AG08395 (cell line): Measurements from ENCODE around the gene IL17REL.

ENCODE experiments used
- DNase-seq: peaks from one replicate; pipeline ENCODE4 v3.0.0; 2012; ENCODE audit warnings: mixed read lengths, low spot score

IL17REL gene

DNA sequence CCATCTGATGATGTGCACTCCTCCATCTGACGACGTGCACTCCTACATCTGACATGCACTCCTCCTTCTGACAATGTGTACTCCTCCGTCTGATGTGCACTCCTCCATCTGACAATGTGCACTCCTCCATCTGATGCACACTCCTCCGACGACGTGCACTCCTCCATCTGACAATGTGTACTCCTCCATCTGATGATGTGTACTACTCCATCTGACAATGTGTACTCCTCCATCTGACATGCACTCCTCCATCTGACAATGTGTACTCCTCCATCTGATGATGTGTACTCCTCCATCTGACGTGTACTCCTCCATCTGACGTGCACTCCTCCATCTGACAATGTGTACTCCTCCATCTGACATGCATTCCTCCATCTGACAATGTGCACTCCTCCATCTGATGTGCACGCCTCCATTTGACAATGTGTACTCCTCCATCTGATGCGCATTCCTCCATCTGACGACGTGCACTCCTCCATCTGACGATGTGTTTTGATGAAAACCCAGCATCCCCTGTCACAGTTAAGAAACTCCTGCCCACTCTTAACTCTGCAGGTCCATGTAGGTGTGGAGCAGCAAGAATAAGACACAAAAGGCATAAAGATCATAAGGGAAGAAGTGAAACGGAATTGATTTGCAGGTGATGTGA, 9.7 kb upstream of the IL17REL start:
- no peak for DNase-seq

DNA sequence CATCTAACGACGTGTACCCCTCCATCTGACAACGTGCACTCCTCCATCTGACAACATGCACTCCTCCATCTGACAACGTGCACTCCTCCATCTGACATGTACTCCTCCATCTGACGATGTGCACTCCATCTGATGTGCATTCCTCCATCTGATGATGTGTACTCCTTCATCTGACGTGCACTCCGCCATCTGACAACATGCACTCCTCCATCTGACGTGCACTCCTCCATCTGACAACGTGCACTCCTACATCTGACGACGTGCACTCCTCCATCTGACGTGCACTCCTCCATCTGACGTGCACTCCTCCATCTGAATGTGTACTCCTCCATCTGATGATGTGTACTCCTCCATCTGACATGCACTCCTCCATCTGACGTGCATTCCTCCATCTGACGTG, 8.0 kb upstream of the IL17REL start:
- no peak for DNase-seq

DNA sequence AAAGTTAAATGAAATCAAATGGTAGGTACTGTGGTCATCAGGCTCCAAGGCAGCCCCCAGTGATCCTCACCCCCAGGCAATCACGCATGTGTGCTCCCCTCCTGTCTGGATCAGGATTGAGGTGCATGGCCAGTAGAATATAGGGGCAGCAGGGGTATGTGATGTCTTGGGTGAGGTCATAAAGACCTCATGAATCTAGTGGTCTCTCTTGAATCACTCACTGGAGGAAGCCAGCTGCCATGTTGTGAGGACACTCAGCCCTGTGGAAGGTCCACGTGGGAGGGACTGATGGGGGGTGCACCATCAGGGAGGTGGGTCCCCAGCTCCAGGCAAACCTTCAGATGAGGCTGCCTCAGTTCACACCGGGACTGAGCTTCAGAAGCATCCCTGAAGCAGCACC, 6.8 kb upstream of the IL17REL start:
- no peak for DNase-seq

DNA sequence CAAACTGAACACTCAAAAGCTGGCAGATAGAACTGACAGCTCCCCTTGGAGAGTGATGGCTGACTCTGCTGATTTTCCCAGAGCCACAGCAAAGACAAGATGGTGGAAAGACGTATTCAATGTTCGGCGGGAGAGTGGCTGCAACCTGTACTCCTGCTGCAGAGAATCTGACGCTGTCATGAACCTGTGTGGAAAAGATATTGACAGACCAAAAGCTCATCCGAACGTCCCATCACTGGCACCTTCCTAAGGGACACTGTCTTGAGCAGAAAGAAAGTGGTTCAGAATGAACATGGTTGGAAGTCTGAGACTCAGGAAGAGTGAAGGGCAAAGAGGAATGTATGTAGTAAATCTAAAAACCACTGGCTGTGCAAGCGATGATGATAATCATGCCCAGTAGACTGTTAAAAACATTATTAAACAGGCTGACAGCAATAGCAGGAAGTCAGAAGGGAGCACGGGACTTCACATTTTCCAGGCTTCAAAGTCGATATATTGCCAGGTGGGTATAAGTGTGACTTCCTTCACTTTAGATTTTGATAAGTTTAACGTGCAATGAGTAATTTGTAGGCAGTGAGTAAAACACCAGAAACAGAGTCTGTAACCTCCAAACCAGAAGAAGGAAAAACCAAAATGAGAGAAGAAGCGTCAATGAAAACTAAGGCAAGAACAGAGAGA, 6.2 kb upstream of the IL17REL start:
- DNase-seq, result no peak

DNA sequence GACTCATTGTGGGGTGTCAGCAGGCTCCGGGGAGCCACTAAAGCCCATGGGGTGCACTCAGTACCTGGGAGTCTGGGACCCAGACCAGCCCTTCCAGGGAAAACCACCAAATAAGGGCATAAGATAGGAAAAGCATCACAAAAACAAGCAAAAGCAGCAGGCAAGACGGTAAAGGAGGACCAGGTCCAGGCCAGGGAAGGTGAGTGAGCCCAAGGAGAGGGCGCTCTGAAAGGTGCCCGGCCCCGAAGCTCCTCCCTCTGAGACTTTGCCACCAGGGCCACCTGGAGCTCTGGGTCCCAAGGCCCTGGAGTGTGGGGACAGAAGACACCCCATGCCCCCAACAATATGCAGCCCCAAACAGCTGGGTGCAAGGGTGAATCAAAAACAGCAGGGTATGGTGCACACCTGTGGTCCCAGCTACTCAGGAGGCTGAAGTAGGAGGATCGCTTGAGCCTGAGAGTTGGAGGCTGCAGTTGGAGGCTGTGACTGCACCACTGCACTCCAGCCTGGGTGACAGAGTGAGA, 5.2 kb upstream of the IL17REL start:
- DNase-seq, result no peak

DNA sequence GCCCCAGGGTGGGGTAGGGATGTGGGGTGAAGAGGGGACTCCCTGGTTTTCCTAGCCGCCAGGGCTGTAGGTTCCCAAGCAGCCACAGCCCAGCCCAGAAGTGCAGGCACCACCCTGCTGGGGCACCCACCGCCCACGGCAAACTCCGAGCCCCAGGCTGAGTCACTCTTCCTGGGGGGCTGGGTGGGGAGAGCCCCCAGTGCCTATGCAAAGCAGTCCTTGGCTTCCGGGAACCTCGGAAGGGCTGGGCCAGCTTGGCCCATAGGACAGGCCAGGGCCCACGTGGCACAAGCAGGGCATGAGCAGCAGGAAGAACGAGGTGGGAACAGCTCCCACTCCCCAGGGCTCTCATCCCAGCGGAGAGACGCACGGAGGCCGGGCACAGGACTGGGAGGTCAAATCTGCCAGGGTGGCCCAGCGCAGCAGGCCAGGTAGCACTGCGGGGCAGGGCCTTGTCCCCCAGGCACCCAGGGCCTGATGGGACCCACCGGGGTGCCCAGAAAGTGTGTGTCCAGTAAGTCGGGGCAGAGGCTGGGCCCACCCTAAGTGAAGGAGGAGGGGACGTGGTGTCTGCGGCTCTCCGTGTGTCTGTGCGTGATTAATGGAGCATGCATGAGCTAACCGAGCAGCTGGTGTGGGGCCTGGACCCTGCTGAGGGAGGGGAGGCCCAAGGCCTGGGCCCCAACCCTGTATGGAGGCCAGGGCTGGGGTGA, 4.6 kb upstream of the IL17REL start:
- no peak for DNase-seq

DNA sequence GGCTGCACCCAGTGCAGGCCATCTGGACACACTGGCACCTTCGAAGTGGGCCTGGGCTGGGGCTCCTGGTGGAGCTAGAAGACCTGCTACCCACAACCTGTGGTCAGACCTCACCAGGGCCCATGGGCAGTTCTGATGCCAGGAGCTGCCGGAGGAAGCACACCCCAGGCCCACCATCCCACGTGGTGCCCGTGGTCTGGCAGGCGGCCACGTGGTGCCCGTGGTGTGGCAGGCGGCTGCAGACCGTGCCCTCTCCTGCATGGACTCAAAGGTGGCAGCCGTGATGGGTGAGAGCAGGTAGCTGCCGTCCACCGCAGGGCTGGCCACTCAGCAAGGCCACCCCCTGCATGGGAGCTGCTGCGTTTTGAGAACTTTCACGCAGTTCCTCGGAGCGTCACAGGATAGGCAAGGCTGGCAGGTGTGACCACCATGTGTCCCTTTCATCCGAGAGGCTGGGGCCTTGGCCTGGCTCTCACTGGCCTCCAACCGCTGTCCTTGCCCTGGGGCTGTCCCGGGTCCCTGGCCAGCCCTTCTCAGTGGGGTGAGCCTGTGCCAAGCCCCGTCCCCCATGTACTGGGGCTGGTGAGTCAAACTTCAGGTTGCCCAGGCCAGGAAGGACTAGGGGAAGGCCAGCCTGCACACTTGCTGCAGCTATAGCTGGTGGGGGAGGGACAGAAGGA, 3.9 kb upstream of the IL17REL start:
- DNase-seq, result no peak

DNA sequence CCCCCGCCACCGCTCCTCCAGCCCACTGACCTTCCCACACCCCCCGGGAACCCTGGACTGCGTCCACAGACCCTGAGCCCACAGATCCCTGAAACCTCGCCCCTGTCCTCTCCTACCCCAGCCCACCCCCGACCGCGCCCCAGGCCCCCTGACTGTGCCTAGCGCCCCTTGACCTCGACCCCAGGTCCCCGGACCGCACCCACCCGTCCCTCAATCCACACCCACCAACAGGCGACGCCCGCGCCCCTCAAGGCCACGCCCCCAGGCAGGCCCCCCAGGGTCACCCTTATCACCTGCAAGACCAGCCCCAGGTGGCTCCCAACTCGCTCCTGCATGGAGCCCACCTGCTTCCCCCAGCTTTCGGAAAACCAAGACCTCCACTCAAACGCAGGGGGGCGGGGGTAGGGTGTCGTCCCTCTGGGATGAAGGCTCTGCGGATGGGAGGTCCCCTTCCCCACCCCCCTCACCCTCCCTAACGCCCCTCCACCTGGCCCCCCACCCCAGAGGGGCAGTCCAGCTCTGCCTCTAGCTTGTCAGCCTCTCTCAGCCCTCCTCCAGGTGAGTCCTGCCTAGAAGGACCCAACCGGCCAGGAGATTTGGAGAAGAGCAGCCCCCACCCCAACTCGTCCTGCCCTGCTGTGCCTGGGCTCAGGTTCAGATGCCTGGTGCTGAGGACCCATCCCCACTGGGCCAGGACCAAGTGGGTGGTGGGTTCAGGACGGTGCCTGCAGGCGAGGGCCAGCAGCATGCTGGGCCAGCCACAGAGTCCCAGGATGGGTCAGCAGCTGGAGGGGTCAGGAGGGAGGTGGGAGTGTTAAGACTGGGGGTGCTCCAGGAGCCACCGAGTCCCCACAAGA, 3.1 kb upstream of the IL17REL start:
- DNase-seq, result no peak

DNA sequence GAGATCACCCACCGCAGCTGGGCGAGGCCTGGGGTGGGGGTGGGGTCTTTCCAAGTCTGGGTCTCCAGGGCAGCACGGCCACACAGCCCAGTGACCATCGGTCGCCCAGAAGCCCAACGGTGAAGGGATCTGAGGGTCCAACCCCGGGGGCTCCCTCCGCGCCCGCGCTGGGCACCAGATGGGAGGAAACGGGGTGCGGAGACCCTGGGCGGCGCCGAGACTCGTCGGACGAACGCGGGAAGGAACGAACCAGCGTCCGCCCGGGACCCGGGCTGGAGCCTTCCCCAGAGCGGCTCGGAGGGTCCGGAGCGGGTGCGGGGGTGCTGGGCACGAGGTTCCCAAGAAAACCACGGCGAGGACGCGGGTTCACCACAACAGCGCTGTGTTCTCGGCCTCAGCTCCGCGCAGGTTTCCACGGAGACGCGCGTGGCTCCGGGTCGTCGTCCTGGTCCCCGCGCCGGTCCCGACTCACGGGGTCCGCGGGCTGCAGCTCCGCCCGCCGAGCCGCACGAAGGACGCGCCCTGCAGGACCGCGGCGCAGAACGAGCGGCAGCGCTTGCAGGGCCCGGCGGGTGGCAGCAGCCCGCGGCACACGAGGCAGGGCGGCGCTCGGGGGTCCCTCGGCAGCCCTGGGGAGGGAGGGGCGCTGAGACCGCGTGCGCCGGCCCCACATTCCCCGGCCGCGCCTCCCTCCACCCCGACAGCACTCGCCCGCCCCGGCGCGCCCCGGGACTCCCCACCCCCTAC, 2.3 kb upstream of the IL17REL start:
- no peak for DNase-seq

DNA sequence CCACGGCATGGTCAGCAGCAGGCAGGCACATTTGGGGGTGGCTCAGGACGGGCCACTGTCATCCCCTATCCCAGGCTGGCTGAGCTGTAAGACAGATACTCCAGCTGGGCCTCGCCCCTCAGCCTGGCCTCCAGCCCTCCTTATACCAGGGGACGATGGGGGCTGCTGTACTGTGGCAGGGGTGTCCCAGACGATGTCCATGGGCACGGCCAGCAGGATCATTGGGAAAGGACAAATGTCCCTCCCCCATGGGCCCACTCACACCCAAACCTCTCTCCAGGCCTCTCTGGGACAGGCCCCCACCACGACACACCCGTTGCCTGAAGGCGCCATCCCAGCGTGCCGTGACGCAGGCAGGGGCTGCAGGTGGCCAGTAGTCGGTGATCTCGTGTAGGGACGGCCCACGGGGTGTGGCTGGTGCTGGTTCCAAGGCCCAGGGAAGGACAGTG, 1.5 kb upstream of the IL17REL start:
- no peak for DNase-seq

DNA sequence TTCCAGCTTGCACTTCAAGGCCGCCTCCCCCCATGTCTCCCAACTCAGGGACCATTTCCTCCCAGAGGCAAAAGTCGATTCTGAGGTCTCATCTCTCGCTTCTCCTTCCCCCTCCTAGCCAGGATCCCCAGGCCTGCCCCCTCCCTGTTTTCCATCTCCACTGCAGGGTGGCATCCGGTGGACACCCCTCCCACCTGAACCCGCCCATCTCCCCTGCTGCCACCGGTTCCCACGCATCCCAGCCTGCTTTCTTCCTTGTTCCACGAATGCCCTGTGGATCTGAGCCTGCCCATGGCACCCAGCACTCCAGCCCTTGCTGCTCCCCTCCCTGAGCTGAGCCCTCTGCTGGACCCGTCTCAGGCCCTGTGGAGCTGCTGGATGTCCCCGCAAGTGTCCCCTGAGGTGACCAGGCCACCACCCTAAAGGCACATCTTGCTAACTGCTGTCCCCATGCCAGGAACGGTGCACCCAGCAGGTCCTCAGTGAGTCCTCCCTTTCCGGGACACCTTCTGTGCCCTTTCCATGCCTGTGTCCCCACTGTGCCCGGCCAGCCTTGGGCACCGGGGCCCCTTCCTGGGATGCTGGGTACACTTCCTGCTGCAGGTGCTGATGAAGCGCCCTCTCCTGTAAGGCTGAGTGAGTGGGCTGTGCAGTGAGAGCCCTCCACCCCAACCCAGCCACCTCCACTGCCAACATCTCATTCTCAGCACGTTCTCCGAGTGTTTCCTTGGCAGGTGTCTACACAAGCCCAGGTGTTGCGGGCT, 936 bp downstream of the IL17REL start:
- DNase-seq, result no peak

DNA sequence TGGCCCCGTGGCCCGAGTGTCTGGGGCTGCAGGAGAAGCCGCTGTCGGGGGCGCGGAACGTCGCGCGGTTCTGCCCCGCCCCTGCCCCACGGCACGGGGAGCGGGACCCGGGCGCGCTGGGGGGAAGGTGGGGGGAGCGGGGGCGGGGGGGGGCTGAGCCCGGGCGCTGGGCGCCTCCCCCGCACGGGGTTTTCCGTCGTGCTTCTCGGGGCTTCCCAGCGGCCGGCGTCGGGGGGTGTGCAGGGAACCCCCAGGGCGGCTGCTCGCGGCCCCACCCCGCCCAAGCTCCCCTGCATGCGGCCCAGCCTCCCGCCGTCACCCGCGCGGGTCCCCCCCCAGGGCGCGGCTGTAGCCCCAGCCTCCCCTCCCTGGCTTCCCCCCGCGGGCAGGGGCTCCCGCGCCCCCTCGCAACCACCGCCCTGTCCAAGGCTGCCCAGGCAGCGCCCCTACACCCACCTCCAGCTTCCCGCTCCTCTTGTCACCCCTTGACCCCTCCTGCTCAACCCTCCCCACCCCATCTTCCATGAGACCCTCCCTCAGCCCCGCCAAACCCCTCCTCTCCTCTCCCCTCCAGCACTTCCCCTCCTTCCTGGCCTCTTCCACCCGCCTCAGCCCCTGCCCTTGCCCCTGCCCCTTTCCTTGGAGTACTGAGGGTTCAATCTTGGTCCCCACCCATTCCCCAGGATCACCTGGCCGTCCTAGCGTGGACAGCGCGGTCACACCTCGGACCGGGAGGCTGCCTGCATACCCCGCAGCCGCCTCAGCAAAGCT, 1.7 kb downstream of the IL17REL start:
- no peak for DNase-seq

DNA sequence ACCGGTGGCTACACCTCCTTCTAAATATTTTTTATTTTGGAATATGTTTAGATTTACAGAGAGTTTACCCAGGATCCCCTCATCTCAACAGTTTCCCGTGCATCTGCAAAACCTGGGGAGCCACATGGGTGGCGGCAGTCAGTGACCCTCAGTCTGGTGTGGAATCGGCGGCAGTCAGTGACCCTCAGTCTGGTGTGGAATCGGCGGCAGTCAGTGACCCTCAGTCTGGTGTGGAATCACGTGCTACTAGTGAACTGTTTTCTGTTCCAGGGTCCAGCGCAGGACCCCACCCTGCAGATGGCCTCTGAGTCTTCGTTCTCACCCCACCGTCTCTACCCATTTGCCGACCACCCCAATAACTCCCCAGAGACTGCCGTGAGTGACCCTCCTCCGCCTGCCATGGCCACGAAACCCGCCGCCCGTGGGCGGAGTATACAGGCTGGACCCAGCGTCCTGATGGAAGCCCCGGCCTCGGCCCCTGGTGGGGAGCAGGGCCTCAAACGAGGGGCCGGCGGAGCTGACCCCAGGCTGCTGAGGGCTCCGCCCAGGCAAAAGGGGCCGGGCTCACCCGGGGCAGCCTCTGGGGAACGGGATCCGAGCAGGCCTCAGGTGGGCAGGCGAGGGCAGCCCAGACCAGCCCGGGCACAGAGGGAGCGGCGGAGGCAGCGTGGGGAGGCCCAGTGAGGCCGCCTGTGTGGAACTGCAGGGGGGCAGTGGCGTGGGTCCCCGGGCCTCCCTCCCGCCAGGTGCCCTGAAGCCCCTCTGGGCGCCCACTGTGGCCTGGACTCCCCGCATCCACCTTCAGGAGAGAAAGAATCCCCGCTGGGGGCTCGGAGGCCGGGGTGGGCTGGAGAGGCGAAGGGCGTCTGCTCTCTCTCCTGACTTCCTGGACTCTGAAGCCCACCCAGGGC, 2.5 kb downstream of the IL17REL start:
- DNase-seq, result no peak

DNA sequence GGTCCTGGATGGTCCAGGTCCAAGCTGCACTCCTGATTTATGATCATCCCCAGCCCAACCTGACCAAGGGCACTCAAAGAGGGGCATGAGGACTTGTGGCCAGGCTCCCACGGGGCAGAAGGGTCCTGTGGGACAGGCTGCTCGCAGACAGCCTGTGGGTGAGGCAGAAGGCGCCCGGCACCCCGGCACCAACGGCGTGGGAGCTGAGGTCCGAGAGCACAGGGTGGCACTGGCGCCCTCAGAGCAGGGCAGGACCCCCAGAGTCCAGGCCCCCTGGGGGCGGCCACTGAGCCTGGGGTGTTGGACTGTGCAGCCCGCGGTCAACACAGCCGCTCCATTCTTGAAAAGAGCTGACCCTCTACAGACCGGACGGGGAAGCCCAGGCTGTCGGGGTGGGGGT, 3.3 kb downstream of the IL17REL start:
- no peak for DNase-seq

DNA sequence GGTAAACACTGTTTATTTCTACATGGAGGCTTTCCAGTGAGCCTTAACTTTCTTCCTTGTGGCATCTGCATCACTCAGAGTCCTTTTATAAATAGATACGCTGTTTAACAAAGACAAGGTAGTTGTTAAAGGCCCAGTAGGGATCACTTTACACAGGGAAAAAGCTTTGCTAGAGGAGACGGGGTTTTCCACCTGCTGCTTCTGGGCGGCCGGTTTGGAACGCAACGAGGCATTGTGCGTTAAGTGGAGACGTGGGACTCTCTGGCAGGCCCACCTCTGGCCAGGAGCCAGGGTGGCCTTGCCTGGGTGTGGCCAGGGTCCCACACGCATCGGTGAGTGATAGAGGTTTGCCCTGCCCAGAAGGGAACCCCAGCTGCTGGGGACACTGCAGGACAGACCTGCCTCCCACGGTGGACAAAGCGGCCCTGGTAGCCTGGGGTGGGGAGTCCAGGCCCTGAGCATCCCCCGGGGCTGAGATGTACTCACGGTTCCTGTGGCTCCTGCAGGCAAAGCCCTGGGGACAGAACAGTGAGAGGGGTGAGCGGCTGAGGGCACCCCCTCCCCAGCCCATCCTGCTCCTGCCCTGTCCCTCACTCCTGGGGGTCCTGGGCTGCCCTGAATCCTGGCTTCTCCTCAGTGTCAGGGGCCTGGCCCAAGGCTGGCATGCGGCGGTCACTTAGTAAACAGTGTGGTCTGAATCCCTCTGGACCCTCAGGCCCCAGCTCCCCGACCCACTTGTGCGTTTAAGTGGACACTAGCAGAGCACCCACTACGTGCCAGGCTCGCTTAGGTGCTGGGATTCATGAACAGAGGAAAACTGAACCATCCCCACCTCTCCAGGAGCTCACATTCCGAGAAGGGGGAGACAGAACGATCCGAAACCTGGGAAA, 4.2 kb downstream of the IL17REL start:
- no peak for DNase-seq

DNA sequence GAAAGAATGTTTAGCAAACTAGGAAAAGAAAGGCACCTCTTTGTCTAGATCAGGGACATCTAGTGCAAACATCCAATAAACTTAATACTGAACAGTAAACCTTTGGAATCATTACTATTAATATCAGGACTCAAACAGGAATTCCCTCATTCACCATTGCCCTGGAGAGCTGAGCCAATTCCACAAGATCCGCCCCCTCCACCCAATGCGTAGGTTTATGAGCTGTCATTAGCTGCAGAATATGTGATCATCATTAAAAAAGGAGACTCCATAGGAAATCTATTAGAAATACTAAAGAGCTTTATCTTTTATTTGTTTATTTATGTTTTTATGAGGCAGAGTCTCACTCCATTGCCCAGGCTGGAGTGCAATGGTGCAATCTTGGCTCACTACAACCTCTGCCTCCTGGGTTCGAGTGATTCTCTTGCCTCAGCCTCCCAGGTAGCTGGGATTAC, 5.5 kb downstream of the IL17REL start:
- no peak for DNase-seq

DNA sequence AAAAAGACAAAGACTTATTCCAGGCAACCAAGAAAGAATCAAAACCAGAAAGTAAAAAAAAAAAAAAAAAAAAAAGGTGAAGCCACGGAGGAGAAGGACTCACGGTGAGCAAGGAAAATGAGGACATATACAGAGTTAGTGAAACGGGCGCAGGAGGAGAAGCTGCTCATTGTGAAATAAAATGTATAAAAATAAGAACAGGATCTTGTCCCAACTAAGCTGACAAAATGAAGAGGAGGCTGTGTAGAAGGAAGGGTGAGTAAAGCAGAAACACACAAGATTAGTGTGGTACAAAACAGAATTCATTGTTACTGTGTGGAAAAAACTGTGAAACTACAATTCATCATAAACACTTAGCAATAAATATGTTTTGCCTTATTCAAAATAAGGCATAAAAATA, 7.6 kb downstream of the IL17REL start:
- DNase-seq, result no peak
